ENCODE data around the gene NLGN1. TPM values are rescaled to one million over a fixed set of nuclear protein-coding genes. Genes with fewer than 3 reads are reported as not detected.

NLGN1 gene
- total RNA-seq, 2 experiments from 2014 or later: not detected

DNA sequence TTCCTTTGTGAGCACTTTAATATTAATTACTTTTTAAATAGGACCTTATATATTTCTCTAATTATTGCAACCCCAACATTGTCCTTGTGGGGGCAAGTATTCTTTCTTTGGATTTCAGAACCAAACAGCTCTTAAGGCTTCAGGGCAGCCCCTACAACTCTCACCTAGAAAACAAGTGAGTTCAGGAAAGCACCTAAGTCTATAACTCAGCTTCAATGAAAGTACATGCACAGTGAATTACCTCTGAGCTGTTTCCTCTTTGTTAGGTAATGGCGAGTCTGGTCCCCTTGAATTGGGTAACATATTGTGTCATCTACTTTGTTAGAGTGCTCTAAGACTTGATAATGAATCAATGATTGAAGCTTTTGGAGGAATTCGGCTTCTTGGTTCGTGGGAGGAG lies 545.7 kb downstream of the NLGN1 start:
- no peaks in the 10 kb centered on the region for H3K27me3 Mint-ChIP-seq
- H3K36me3 Mint-ChIP-seq: no peaks in the 10 kb centered on the region
- H3K9me3 Mint-ChIP-seq: no peaks in the 10 kb centered on the region
- no peak overlapping the region for H3K27ac Mint-ChIP-seq
- H3K4me3 Mint-ChIP-seq: no peak overlapping the region
- no peaks in the 10 kb centered on the region for H3K4me1 Mint-ChIP-seq
- DNase-seq: no peak

DNA sequence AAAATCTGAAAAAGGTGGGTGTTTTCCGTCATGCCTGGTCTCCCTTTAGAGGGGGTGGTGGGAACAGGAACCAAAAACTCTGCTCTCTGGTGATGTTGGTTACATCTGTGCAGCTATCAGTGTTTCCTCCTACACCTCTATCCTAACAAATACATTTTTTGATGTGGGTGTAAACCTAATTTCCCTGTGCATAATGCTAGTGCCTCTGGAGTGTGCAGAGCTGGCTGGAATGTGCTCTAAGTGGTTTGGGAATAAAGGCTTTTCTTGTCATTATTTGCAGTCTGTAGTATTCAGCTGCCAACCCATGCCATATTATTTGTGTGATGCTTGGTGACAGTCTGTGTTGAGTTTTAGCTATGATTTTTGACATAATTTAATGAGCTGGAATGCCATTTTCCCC lies 547.6 kb downstream of the NLGN1 start:
- no peaks in the 10 kb centered on the region for H3K9me3 Mint-ChIP-seq
- DNase-seq: no peak
- H3K36me3 Mint-ChIP-seq: no peaks in the 10 kb centered on the region
- no peaks in the 10 kb centered on the region for H3K4me1 Mint-ChIP-seq
- H3K27ac Mint-ChIP-seq: no peak overlapping the region
- H3K4me3 Mint-ChIP-seq: no peak overlapping the region
- H3K27me3 Mint-ChIP-seq: no peaks in the 10 kb centered on the region

DNA sequence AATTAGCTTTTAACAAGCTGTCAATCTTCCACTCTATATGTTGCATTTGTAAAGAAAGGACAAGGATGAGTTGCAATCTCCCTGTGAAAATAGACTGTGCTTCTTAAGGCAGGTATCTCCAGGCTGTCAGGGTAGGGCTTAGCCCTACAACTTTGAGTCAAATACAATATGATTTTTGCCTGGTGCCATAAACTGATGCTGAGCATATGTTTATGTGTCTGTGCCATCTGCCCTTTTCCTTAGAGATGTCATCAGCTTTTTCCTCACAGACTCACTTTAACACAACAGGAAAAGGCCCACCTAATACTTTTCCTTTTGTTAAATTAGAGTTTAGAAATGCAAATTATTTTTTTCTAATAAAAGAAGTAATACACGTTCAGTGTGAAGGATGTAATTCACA lies 548.3 kb downstream of the NLGN1 start:
- Mint-ChIP-seq H3K9me3 (no peaks in the 10 kb centered on the region), H3K27me3 (no peaks in the 10 kb centered on the region), H3K36me3 (no peaks in the 10 kb centered on the region), H3K4me3 (no peak overlapping the region), H3K4me1 (no peaks in the 10 kb centered on the region), H3K27ac (no peak overlapping the region)
- no peak for DNase-seq

DNA sequence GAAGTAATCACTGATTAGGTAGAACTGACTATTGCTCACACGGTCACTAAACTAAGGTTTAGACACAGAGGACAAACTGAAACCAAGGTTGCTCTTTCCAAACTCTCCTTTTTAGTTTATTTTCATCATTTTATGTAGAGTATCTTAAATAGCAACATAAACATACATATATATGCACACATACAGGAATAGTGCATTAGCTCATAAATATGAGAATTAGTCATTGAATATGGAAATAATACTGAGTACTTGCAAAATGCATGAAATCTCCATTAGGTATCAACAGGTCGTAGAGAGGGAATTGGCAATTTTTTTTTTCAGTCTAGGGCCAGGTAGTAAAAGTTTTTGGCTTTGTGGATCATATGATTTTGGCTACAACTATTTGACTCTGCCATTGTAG lies 557.1 kb downstream of the NLGN1 start:
- no peak overlapping the region for H3K27ac Mint-ChIP-seq
- H3K27me3 Mint-ChIP-seq: no peaks in the 10 kb centered on the region
- no peaks in the 10 kb centered on the region for H3K9me3 Mint-ChIP-seq
- H3K4me3 Mint-ChIP-seq: no peak overlapping the region
- no peaks in the 10 kb centered on the region for H3K4me1 Mint-ChIP-seq
- H3K36me3 Mint-ChIP-seq: no peaks in the 10 kb centered on the region
- no peak for DNase-seq

DNA sequence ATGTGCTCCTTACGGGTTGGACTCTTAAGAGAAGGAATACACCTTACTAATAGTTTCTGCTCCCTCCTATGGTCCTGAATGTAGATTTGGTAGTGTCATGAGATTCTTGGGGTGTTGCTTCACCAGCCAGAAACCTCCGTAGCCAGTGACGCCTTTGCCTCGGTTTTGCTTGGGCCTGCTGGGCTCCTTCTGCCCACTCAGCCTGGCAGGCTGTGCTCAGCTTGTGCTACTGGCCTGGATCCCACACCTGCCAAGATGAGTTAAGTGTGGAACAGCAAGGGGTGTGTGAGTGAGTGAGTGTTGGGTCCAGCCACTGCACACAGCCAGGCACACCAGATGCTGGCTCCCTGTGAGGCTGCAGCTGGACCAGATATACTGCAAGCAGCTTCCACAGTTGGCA lies 560.1 kb downstream of the NLGN1 start:
- Mint-ChIP-seq H3K27me3 (no peaks in the 10 kb centered on the region), H3K4me3 (no peak overlapping the region), H3K27ac (no peak overlapping the region), H3K9me3 (no peaks in the 10 kb centered on the region), H3K4me1 (no peaks in the 10 kb centered on the region), H3K36me3 (no peaks in the 10 kb centered on the region)
- DNase-seq: no peak

DNA sequence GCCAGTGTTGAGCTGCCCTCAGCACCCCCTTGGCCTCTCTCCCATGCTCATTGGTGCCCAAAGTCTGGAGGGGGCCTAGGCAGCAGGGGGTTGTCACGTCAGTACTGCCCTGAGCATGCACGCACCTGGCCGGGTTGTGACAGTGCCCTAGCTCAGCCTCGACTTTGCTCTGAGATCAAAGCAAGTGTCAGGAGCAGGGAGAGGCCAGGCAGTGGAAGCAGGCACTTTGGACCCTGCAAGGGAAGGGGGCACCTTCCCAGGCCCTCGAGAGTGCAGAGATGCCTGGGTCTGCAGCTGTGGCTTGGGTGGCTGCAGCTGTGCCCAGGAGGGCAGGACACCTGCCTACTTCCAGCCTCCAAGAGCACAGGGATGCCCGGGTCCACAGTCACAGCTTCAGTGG lies 561.3 kb downstream of the NLGN1 start:
- Mint-ChIP-seq H3K27ac (no peak overlapping the region), H3K9me3 (no peaks in the 10 kb centered on the region), H3K36me3 (no peaks in the 10 kb centered on the region), H3K4me1 (no peaks in the 10 kb centered on the region), H3K4me3 (no peak overlapping the region), H3K27me3 (no peaks in the 10 kb centered on the region)
- DNase-seq: no peak

DNA sequence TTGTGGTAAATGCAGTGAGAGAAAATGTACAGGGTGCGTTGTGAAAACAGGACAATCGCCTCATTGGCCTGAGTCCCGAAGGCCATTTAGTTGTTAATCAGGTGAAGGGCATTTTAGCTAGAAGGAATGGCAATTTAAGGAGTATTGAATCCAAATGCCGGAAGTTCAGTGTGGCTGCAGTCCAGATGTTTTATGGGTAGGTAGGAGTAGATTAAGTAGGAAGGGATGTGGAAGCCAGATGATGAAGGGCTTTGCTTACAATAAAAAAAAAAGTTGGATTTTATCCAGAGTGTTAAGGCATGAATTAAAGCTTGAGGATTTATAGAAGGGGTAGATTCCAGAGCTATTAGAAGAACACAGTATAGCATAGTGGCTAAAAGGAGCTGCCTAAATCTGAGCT lies 572.7 kb downstream of the NLGN1 start:
- no peaks in the 10 kb centered on the region for H3K9me3 Mint-ChIP-seq
- H3K27ac Mint-ChIP-seq: no peak overlapping the region
- H3K4me1 Mint-ChIP-seq: no peaks in the 10 kb centered on the region
- no peak overlapping the region for H3K4me3 Mint-ChIP-seq
- no peaks in the 10 kb centered on the region for H3K36me3 Mint-ChIP-seq
- DNase-seq: no peak
- H3K27me3 Mint-ChIP-seq: no peaks in the 10 kb centered on the region

DNA sequence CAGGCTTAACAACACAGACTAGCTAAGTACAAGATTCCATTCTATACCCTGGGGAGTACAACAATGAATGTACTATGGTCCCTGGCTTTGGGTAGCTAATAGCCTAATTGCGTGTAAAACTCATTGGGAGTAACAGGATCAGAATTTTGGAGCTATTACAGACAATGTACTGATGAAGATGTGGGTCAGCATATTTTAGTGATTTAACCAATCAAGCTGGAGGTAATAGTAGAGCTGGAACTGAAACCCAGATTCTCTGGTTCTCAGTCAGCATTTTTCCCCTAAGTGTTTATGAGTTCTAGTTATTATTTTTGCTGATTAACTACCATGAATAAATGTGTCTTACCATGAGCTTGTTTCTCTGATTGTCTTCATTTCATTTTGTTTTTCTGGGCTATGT lies 578.7 kb downstream of the NLGN1 start:
- Mint-ChIP-seq H3K27me3 (no peaks in the 10 kb centered on the region), H3K27ac (no peak overlapping the region), H3K4me1 (no peaks in the 10 kb centered on the region), H3K4me3 (no peak overlapping the region), H3K36me3 (no peaks in the 10 kb centered on the region), H3K9me3 (no peaks in the 10 kb centered on the region)
- no peak for DNase-seq

DNA sequence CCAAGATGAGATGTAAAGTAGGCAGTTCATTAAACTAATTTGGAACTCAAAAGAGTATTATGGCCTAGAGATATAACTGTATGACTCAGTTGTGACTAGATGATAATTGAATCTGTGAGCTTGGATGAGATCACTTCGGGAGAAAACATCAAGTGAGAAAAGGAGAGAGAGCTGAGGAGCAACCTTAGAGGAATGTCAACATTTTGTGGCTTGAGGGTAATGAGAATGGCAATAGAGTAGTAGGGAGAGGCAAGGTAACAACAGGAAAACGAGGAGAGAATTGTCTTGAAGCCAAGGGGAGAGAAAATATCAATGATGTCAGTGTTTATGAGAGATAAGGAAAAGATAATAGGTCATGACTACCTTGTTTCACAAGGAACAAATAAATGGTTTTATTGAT lies 580.2 kb downstream of the NLGN1 start:
- Mint-ChIP-seq H3K9me3 (no peaks in the 10 kb centered on the region), H3K4me3 (no peak overlapping the region), H3K27ac (no peak overlapping the region), H3K27me3 (no peaks in the 10 kb centered on the region), H3K4me1 (no peaks in the 10 kb centered on the region), H3K36me3 (no peaks in the 10 kb centered on the region)
- DNase-seq: no peak

DNA sequence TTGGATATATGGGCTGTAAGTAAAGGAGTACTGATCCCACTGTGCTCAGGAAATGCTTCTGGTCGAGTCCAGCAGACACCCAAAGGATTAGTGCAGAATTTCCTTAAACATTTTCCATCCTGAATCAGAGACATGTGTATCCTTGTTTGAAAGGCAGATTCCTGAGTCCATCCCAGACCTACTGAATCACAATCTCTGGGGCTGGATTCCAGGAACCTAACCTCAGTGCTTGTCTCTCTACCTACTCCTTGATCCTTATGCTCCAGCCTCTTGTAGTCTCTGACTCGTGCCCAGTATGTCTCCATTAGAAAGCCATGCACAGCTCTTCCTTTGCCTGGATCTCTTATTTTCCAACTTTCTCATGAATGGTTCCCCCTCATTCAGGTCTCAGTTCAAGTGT lies 585.8 kb downstream of the NLGN1 start:
- H3K4me3 Mint-ChIP-seq: no peak overlapping the region
- no peaks in the 10 kb centered on the region for H3K4me1 Mint-ChIP-seq
- H3K36me3 Mint-ChIP-seq: no peaks in the 10 kb centered on the region
- H3K27ac Mint-ChIP-seq: no peak overlapping the region
- H3K9me3 Mint-ChIP-seq: no peaks in the 10 kb centered on the region
- DNase-seq: no peak
- H3K27me3 Mint-ChIP-seq: no peaks in the 10 kb centered on the region

DNA sequence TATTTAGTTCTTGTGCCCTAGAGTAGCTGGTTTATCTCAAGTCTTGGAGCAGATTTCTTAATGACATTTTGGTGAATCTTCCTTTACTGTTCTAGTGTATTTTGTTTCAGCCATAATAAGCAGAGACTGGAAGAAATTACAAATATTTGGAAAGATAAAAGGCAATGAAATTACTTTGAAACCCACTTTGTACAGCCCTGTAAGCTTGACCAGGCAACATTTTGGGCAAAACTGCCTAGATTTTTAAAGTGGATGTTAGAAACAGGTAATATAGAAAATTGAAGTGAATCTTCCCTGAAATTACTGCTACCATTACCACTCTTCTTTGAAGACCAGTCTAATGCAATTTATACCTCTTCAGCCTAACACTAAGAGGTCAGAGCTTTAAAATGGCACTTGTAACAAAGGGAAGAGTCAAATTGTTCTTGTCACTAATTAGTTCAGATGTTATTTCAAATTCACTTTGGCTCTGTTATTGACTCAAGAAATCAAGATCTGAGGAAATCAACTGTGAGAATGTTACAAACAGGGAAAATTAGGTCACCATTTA lies 589.4 kb downstream of the NLGN1 start:
- no peaks in the 10 kb centered on the region for H3K27me3 Mint-ChIP-seq
- H3K9me3 Mint-ChIP-seq: no peaks in the 10 kb centered on the region
- H3K4me3 Mint-ChIP-seq: no peak overlapping the region
- H3K4me1 Mint-ChIP-seq: no peaks in the 10 kb centered on the region
- H3K36me3 Mint-ChIP-seq: no peaks in the 10 kb centered on the region
- no peak for DNase-seq
- no peak overlapping the region for H3K27ac Mint-ChIP-seq

DNA sequence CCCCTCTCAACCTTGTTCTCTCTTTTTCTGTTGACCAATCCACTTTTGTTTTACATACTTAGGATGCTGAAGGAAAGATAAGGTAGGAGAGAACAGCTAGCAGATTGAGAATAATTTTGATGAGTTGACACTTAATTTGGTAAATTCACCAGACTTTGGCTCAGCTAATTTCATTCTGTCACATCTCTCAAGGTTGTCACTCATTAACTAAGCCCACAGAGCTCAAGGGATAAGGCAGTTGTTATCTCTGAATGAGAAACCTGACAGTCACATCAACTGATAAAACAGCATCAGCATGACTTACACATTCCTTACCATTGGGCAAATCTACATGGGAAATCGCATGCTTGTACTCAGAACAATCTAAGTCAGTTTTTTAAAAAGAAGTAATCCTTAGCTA lies 591.4 kb downstream of the NLGN1 start:
- DNase-seq: no peak
- H3K27ac Mint-ChIP-seq: no peak overlapping the region
- no peaks in the 10 kb centered on the region for H3K36me3 Mint-ChIP-seq
- H3K4me3 Mint-ChIP-seq: no peak overlapping the region
- no peaks in the 10 kb centered on the region for H3K27me3 Mint-ChIP-seq
- H3K4me1 Mint-ChIP-seq: no peaks in the 10 kb centered on the region
- H3K9me3 Mint-ChIP-seq: no peaks in the 10 kb centered on the region

DNA sequence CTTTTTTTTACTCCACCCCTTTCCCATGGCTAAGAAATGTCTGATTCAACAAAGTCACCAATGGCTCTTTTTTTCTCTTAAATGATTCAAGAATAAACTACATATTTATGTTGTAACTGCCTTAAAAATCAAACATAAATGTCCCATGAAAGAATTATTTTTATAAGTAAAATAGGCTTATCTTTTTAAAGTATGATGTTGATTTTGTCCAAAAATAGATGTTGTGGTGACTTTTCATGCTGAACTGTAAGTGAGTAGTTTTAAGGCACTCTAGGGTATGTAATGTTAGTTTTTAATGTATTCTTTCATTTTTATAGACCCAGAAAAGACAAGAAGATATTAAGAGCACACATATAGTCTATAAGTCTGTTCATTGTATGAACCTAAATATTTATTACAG lies 594.9 kb downstream of the NLGN1 start:
- H3K27me3 Mint-ChIP-seq: no peaks in the 10 kb centered on the region
- H3K36me3 Mint-ChIP-seq: no peaks in the 10 kb centered on the region
- H3K4me3 Mint-ChIP-seq: no peak overlapping the region
- no peak overlapping the region for H3K27ac Mint-ChIP-seq
- DNase-seq: no peak
- H3K9me3 Mint-ChIP-seq: no peaks in the 10 kb centered on the region
- no peaks in the 10 kb centered on the region for H3K4me1 Mint-ChIP-seq

DNA sequence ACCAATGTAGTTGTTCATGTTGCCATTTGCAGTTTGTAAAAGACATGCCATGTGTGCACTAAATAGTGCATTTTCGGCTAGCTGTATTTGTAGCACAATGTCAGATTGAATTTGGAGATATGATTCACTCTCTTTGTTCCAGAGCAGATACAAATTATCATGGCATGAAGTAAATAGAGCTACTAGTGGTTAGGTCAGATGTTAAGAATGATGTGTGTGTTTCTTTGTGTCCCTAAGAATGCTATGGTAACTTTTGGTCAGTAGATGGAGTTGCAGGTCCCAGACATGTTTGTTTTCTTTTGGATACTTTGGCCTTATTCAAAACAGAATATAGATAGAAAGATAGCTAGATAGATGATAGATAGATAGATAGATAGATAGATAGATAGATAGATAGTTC lies 595.8 kb downstream of the NLGN1 start:
- Mint-ChIP-seq H3K4me1 (no peaks in the 10 kb centered on the region), H3K36me3 (no peaks in the 10 kb centered on the region), H3K4me3 (no peak overlapping the region), H3K27me3 (no peaks in the 10 kb centered on the region), H3K9me3 (no peaks in the 10 kb centered on the region), H3K27ac (no peak overlapping the region)
- DNase-seq: no peak

DNA sequence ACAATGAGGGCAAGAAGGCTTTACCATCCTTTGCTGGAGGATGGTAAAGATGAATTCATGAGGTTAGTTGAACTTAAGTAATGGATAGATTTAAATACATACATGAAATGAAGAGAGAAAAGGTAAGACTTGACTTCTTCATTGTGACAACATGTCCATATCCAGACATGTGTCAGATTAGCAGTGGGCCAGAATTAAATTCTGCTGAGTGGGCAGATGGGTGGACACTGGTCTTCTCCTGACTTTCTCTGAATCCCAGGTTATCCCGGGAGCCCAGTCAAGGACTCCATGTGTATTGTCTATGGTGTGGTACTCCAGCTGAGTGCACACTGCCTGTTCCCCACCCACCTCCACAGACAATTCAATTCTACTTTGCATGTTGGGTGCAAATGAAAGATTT lies 603.1 kb downstream of the NLGN1 start:
- no peaks in the 10 kb centered on the region for H3K4me1 Mint-ChIP-seq
- H3K27ac Mint-ChIP-seq: no peak overlapping the region
- H3K36me3 Mint-ChIP-seq: no peaks in the 10 kb centered on the region
- H3K27me3 Mint-ChIP-seq: no peaks in the 10 kb centered on the region
- no peak for DNase-seq
- no peaks in the 10 kb centered on the region for H3K9me3 Mint-ChIP-seq
- H3K4me3 Mint-ChIP-seq: no peak overlapping the region

DNA sequence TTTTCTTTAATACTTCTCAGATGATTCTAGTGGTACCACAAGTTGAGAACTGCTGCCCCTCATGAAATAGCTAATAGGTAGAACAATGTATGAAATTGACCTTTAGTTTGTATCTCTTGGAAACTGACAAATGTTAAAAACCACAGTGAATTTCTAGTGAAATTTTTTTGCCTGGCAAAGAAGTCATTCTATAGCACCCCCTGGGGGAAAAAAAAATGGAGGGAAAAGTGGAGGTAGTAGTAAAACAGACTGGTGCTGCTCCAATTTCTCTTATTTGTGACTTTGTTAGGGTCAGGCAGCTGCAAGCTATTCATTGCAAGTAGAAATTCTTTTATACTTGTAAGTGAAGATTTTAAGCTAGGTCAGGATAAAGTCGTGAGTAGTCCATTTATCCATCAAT lies 605.0 kb downstream of the NLGN1 start:
- Mint-ChIP-seq H3K27ac (no peak overlapping the region), H3K36me3 (no peaks in the 10 kb centered on the region), H3K9me3 (no peaks in the 10 kb centered on the region), H3K4me3 (no peak overlapping the region), H3K4me1 (no peaks in the 10 kb centered on the region), H3K27me3 (no peaks in the 10 kb centered on the region)
- DNase-seq: no peak

DNA sequence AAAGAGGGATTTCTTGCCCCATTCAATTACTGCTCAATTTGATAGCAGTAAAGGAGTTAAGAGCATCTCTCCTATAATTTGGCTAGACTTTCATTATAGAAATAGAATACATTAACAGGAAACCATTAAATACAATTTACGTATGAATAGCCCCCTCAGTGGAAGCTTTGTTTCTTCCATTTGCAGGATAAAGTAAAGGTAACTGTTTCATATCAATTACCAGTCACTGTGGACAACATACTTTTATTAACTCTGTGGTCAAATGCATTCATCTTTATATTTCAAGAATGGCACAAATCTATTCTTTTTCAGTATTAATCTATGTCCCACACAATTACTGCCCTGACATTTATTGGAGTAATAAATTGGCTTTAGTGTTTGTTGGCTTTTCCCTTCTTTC lies 613.4 kb downstream of the NLGN1 start:
- Mint-ChIP-seq H3K4me3 (no peak overlapping the region), H3K27ac (no peak overlapping the region), H3K4me1 (no peaks in the 10 kb centered on the region), H3K36me3 (no peaks in the 10 kb centered on the region), H3K27me3 (no peaks in the 10 kb centered on the region), H3K9me3 (no peaks in the 10 kb centered on the region)
- no peak for DNase-seq
